NCI-H460 (cell line): ENCODE data around the gene EGFLAM. TPM values are rescaled to one million over a fixed set of nuclear protein-coding genes. Genes with fewer than 3 reads are reported as not detected.
A peak's percentile ranks its signal among the peaks of the same experiment; 100 is the strongest.

Experiments used
- DNase-seq: peaks from one replicate; pipeline ENCODE4 v3.0.0-alpha.2; 2016; ENCODE audit warnings: low read depth; ENCODE audit errors: extremely low read depth
- total RNA-seq: library from RNA; depleted of rRNA; stranded (reverse); fragments of >200 nt; shearing (Covaris generic); gene quantifications from 2 replicates; pipeline ENCODE4 v1.2.3, GENCODE V29; 2014

Gene EGFLAM
- total RNA-seq, 1 experiment from 2014 or later = 58.8 TPM

DNA sequence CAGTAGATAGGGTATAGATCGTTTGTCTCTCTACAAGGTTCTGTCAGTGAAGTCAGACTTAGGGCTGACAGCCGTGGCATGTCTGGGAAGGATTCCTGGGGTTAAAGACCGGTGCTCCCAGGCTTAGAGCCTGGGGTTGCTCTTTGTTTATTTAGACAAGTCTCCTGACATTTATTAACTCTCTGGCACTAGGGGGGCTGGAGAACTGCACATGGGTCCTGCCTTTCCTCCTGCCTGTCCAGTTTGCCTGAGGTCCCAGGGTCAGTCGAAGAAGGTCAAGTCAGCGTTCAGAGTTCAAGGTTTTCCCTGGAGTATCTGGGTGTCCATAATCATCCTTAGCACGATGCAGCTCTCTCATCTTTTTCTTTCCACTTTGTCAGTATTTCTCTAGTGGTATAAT lies 5.6 kb downstream of the EGFLAM start:
- no peak for DNase-seq

DNA sequence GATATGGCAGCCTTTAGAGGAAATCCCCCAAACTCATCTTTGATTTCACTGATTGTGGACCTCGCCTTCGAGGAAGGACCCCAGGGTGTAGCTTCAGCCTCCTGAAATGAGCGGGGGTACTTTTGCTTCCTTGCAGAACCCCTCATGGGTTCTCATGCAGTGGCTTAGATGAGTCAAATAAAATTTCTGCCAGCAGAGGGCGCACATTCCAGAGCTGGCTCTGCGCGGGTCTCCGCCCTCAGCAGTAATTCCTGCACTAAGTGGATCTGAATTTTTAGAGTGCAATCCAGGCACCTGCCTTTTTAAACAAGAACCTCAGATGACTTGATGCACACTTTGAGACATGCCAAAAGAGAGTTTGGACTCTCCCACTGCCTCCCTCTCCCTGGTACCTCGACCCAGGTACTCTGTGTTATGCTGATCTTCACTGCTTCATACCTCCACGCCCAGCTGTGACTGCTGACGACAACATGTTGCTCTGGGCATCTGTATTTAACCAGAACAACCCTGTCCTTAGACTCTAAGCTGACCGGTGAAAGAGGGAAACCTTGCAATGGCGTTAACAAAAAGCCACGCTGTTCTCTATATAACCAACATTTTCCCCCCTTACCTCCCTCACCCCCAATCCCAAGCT lies 7.3 kb downstream of the EGFLAM start:
- peak; percentile 59 for DNase-seq

DNA sequence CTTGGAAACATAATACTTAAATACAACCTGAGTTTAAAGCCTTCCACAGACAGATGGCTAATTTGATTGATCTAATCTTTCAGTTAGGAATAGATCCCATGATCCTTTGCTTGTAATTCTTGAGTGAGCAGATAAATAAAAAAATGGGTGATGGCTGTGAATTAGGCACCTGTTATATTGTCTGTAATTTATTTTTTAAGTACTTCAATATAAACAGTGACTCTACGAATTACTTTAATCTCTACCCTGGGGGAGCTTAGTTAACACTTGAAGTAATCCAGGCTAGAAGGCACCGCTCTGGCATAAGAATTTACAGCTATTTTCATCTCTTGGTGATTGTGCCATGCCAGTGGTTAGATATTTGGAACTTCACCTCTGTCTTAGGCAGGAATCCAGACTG lies 9.0 kb downstream of the EGFLAM start:
- DNase-seq = no peak

DNA sequence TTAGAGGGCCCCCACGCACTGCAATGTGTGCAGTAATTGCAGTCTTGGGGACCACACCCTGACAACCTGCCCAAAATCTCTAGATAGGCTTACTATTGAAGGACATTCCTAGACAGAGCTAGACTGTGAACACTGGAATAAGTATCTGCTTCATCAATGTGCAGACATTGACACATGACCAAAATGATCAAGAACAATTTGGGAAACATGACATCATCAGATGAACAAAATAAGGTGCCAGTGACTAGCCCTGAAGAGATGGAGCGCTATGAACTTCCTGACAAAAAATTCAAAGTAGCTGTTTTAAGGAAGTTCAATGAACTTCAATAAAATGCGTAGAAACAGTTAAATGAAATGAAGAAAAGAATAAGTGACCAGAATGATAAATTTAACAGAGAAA lies 15.3 kb downstream of the EGFLAM start:
- DNase-seq = no peak

DNA sequence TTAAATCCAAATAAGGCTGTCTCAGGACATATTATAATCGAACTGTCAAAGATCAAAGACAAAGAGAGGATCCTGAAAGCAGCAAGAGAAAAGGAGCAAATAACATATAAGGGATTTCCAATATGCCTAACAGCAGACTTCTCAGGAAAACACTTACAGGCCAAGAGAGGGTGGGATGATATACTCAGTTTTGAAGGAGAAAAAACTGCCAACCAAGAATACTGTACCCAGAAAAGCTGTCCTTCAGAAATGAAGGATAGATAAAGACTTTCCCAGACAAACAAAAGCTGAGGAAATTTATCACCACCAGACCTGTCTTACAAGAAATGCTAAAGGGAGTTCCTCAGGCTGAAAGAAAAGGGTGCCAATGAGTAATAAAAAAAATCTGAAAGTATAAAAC lies 16.0 kb downstream of the EGFLAM start:
- no peak for DNase-seq

DNA sequence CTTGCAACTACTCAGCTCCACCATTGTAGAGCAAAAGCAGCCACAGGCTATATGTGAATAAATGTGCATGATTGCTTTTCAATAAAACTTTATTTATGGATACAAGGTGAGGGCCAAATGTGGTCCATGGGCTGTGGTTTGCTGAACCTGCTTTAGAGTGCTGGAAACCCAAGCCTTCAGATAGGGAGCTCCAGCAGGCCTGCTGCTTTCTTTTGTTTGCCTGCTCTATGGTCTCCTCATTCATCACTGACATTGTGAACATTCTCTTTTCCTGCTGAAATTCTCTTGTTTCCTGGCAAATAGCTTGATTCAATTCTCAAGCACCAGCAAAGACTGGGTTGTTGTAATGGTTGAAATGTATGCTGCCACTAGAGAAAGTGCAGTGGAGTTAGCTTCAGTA lies 26.0 kb downstream of the EGFLAM start:
- DNase-seq = no peak

DNA sequence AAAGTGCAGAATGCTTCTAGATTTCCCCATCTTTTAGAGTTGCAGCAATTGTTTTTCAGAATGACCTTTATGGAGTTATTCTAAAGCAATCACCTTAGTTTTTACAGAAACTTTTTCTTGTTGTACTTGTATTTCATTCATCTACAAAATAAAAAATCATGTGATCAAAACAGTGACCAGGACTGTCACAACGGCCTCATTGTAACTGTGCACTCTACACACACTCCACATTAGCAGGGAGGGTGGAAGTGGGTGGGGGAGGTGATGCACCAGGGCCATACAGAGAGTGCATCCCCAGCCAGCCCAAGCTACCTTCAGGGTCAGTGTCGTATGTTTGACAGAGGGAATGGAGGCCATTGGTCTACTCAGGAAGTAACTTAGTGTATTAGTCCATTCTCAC lies 26.9 kb downstream of the EGFLAM start:
- DNase-seq = no peak

DNA sequence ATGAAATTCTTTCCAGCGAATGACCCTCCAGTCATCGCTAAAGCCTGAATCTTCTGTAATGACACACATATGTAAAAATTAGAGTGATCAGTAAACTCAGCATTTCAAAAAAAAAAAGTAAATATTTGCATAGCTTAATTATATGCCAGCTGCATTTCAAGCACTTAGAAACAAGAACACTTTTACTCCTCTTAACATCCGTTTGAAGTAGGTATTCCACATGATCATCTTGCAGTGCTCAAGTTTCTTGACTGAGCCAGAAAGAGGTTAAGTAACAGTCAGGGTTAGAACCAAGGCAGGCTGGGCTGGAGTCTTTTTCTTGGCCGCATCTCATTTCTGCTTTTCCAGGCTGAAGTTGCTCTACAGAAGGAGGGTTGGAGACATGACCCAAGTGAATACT lies 27.6 kb downstream of the EGFLAM start:
- no peak for DNase-seq

DNA sequence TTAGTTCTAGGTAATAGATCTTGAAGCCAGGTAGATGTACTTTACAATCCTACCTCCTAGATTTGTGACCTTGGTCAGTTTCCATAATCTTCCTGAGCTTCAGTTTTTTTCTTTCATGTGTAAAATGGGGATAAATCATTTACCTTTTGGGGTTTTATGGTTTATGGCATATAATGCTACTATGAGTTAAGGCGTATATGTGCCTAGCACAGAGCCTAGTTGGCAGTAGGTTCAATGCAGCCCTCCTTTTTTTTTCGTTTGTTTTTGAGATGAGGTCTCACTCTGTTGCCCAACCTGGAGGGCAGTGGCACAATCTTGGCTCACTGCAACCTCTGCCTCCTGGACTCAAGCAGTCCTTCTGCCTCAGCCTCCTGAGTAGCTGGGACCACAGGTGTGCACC lies 28.8 kb downstream of the EGFLAM start:
- DNase-seq = no peak

DNA sequence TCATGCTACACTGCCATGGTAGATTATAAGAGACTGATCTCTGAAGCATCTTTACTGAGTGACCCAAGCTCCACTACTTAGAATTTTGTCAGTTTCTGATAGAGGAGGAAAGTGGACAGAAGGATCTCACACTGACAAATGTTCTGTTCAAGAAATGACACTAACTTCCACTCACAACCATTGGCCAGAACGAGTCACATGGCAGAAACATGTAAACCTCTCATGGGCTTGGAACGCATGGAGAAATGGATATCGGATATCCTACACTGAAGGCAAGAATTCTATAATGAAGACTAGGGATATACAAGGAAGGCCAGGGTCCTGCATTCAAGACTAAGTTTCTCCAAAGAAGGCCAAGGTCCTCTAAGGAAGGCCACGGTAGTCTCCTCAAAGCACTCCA lies 31.1 kb downstream of the EGFLAM start:
- DNase-seq = no peak

DNA sequence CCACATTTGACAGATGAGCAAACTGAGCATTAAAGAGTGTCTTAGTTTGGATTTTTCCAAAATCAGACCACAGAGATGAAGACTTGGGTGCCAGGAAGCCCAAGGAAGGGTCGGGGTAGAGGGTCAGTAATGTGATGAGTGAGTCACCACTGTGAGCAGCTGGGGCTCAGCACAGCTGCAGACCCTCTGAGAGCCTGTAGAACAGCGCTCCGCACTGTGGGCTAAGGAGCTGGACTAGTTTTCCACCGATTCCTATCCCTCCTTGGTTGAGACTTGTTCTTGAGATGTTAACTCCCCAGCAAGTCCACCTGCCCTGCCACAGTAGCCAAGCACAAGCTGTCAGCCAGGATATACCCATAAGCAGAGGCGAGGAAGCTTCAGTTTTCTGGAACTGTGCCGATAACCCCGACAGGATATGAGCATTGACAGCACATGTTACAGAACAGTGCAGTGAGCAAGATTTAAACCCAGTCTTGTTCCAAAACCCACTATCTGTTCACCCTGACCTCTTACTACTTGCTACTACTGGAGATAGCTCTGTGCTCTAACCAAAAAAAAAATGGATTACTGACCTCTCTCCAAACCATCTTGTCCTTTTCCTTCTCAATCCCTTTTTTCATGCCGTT lies 31.8 kb downstream of the EGFLAM start:
- DNase-seq = no peak

DNA sequence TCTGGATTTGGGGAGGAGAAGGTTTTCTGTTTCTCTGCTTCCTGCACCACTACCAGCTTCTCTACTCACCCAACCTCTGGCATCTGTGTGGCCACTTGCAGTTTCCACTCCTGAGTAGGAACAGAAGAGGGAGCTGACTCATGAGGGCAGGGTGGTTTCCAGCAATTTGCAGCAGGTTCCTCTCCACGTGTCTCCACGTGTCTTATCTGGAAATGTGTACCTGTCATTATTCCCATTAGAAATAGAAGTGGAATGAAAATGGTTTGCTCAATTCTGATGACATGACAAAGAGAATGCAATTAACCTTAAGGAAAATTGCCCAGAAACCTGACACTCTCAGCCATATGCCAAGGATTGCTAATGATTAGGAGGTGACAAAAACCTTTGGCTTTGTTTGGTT lies 33.0 kb downstream of the EGFLAM start:
- no peak for DNase-seq

DNA sequence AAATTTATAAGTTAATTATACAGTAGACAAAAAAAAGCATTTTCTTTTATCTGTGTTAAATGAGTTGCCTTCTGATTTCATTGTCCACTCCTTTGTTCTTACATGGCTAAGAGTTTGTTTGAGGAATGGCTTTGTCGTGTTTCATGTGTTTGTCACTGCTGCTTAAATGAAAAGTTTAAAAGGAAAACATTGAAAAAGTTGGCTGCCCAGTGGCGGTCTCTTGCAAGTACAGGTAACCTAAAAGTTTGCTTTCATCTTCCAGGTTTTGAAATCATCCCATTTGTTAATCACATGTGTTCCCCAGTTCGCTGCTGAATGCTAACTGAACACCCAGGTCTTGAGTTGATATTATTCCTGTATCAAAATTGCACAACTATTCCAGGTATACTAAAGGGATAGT lies 33.9 kb downstream of the EGFLAM start:
- DNase-seq = no peak

DNA sequence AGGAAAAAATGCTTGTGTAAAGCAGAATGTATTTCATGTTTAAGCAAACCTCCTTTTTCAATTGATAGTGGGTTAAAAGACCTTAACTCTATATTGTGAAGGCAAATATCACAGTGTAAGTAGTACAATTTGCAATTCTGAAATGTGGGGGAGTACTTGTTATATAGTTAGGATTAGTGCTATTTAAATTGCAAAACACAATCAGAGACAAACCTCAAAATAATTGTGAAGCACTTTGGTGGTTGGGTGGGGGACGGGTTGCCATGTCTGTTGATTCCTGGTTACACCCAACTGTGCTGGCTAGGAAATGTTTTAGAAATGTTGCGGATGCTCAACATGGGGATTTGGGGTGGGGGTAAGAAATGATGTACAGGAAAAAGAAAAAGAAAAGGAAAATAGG lies 37.4 kb downstream of the EGFLAM start:
- no peak for DNase-seq

DNA sequence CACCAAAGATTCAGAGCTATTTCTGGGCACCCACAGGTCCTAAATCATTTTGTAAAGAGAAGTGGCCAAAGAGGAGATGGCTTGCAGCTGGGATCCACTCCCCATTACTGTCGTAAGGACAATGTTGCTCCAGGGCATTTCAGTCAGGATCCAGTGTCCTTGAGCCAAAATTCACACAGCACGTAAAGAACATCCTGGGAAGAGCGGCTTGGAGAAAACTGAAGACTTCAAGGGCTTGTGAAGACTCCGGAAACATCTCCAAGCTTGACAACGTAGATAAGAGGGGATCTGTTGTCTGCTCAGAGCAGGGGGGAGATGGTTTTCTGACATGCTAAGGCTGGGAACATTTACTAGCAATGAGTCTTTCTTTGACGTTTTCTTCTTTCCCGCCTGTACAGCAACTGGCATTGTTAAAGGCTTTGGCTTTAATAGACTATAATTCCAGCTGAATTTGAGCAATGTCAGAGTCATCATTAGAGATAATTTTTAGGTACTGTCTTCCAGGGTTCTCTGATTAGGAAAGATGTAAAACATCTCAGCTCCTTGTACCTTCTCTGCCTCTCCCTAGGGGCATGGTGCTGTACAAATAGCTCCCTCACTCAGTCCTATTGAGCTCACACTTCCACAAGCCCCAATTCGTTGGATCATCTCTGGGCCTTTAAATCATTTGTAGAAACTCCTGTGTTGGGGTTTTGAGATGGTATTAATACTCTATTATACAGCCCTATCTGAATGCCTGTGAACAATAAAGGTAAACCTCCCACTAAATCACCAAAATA lies 39.7 kb downstream of the EGFLAM start:
- DNase-seq = no peak

DNA sequence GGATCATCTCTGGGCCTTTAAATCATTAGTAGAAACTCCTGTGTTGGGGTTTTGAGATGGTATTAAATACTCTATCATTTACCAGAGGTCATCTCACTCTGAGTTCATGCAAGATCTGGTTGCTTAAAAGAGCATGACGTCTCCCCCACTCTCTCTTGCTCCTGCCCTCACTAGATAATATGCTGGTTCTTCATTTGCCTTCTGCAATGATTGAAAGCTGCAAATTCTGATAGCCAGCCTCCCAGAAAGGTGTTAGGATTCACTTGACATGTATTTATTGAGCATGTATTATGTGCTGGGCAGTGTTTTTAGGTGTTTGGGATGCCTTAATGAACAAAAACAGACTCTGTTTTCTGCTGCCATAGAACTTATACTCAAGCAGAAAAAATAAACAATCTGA lies 41.2 kb downstream of the EGFLAM start:
- no peak for DNase-seq

DNA sequence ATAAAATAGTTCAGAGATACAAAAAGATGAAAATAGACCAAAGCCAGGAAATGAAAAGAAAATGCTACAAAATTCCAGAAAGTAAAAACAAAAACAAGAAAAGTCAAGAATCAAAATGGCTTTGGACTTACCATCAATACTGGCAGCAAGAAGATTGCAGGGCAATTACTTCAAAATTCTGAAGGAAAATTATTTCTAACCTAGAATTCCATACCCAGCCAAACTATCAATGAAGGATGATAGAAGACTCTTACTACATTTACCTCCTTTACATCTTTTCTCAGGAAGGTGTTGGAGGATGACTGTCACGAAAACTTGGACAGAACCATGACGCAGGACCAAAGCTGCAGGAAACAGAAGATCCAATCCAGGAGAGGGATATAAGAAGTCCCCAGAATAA lies 46.8 kb downstream of the EGFLAM start:
- no peak for DNase-seq

DNA sequence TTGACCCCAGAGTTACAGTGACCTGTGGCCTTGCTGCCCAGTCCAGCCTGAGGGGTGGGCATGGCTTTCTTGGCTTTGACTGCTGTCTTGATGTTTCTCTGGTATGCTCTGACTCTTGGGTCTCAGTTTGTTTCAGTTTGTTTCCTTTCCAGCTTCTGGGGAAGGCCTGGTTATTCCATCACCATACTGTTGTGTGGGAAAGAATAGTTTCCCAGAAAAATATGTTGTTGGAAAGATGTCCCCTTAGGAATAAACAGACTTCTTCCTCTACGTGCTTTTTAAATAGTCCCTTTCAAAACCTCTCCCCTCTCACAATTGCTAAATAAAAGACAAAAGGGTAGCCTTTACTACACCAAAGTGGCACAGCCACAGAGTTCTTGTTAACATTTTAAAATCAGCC lies 49.5 kb downstream of the EGFLAM start:
- DNase-seq = no peak

DNA sequence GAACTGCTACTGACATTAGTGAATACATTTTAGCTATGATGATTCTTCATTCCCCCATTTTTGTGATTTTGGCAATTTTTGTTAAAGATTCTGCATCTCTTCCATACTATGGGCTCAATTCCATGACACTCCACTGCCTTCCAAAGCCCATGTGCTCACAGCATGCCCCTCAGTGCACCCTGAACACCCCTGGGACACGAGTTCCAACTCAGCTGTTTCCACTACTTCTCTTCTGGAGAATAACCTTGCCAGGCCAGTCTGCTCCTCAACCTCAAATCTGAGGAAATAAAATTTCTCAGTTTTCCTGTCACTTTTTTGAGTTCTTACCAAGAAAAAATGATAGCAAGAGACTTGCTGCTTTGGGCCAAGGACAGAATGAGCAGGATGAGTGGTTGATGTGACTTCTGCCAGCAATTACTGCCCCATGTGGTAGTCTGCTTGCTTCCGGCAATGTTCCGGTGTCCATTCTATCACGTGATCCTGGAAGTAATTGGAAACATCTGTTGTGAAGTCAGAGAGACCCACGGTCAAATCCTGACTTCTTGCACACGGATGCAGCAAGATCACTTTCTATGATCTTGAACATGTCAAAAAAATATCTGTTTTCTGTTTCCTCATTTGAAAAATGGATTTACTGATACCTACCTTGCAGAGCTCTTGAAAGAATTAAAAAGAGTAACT lies 58.3 kb downstream of the EGFLAM start:
- no peak for DNase-seq

DNA sequence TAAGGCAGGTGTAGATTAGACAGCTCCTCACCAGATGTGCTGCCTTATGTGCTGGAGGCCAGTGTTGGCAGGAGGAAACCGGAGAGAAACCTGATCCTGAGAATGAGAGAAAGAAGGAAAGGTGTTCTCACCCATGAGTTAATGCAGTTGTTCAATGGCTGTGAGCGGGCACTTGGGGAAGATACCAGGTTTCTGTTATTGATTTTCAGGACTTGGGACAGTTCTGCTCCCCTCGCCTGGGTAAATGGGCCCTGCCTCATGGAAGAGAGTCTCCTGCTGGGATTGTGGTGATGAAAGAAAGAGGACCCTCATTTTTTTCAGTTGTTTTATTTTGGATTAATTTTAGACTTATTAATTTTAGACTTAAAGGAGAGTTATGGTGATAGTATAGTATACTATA lies 59.5 kb downstream of the EGFLAM start:
- DNase-seq = no peak

DNA sequence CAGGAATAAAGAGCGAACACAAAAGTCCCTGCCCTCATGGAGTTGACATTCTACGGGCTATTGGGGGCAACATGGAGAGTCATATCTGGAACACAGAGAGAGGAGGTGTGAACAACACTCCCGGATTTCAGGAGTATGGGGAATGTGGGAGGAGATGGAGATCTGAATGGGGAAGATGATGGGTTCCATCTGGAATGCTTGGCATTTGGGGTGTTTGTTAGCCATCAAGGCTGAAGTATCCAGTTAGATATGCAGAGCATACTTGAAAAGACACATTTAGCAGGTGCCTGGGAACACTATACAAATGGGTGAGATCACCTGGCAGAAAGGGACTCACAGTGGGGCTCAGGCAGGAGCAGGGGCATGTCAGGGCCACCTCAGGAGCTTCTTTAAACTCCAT lies 61.1 kb downstream of the EGFLAM start:
- no peak for DNase-seq

DNA sequence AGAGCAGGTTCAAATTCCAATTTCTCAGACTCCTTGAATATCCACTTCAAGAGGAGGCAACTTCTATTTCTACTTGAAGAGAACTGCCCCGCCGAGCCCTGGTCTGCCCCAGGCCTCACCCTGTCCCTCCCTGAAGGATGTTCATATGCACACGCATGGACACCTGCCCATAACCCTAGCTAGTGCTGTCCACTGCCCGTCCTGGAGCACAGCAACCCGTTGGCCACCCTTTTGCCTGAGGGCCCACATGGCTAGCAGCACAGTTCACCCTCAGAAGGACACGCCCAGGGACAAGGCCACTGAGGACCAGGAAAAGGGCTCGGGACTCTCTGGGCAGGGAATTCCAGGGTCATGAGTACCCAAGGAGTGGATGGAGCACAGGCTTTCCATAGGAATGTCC lies 63.6 kb downstream of the EGFLAM start:
- DNase-seq = no peak
